PC-9 (cell line): ENCODE measurements around the gene LZIC.

Experiments used
- CTCF ChIP-seq: fragments of 200-600 bp; sonication (generic); conservative IDR thresholded peaks from 2 replicates; pipeline ENCODE4 v1.6.1; 2017; ENCODE audit warnings: mixed run types, antibody characterized with exemption, mild to moderate bottlenecking, moderate library complexity
- EZH2 ChIP-seq: fragments of 200-600 bp; sonication (generic); IDR thresholded peaks from 2 replicates; pipeline ENCODE4 v1.8.0; 2017; ENCODE audit warnings: antibody characterized with exemption, low read depth

- TF ChIP-seq CTCF (no peak), EZH2 (no peak)
Measured at GRCh38 chr1:9957726-9958125, 14.5 kb upstream of the LZIC start.
